ENCODE data around the gene CHRNA5.

GRCh38 chr15:78626381-78626995, 61.2 kb downstream of the CHRNA5 start:
- TF ChIP-seq SUZ12 (IDR thresholded peaks at IDR 0.05) (no peak), HDGF (IDR thresholded peaks at IDR 0.05; ENCODE audit: borderline replicate concordance) (no peak), FOXK2 (IDR thresholded peaks at IDR 0.05) (no peak), SP1 (IDR thresholded peaks at IDR 0.05) (no peak), CTBP1 (IDR thresholded peaks at IDR 0.05; ENCODE audit: borderline replicate concordance) (no peak)
